Parathyroid adenoma (tissue), 2 donors: Measurements from ENCODE around the gene SLC1A2.

Experiments used
- H2AFZ ChIP-seq: fragments of 300-600 bp; sonication (generic); one replicate; pipeline ENCODE4 v1.7.0; 2017; ENCODE audit warnings: antibody characterized with exemption, mild to moderate bottlenecking
- H3K27ac ChIP-seq: fragments of 300-600 bp; sonication (generic); one replicate; pipeline ENCODE4 v1.7.0; 2017
- H3K27me3 ChIP-seq: fragments of 300-600 bp; sonication (generic); one replicate; pipeline ENCODE4 v1.7.0; 2017; ENCODE audit warnings: low read length; ENCODE audit not compliant: control insufficient read depth, insufficient read depth
- H3K36me3 ChIP-seq: fragments of 300-600 bp; sonication (generic); one replicate; pipeline ENCODE4 v1.7.0; 2017; ENCODE audit warnings: low read length; ENCODE audit not compliant: control insufficient read depth, insufficient read depth
- H3K4me1 ChIP-seq: fragments of 300-600 bp; sonication (generic); one replicate; pipeline ENCODE4 v1.7.0; 2017; ENCODE audit warnings: control low read depth
- H3K4me2 ChIP-seq: fragments of 300-600 bp; sonication (generic); one replicate; pipeline ENCODE4 v1.7.0; 2017; ENCODE audit warnings: low read length
- H3K4me3 ChIP-seq: fragments of 300-600 bp; sonication (generic); one replicate; pipeline ENCODE4 v1.7.0; 2017; ENCODE audit warnings: low read depth, low read length
- H3K79me2 ChIP-seq: fragments of 300-600 bp; sonication (generic); one replicate; pipeline ENCODE4 v1.7.0; 2017; ENCODE audit warnings: control low read depth
- H3K9ac ChIP-seq: fragments of 300-600 bp; sonication (generic); one replicate; pipeline ENCODE4 v1.7.0; 2017; ENCODE audit warnings: mild to moderate bottlenecking
- H3K9me3 ChIP-seq: fragments of 300-600 bp; sonication (generic); one replicate; pipeline ENCODE4 v1.7.0; 2017; ENCODE audit warnings: low read length; ENCODE audit not compliant: control insufficient read depth
- CTCF ChIP-seq: fragments of 300-600 bp; sonication (generic); IDR thresholded peaks from one replicate; pipeline ENCODE4 v1.7.0; 2017; ENCODE audit warnings: antibody characterized with exemption, mild to moderate bottlenecking
- donor health status: primary hyperparathyroidism.

Gene SLC1A2

GRCh38 chr11:35387111-35387982 lies 32.0 kb downstream of the SLC1A2 start:
- Histone ChIP-seq H2AFZ (no peak overlapping the region), H3K79me2 (no peaks in the 10 kb centered on the region), H3K9ac (no peak overlapping the region), H3K9me3 (no peaks in the 10 kb centered on the region), H3K4me1 (no peaks in the 10 kb centered on the region), H3K4me2 (no peak overlapping the region), H3K27ac (no peak overlapping the region), H3K4me3 (no peak overlapping the region), H3K36me3 (no peaks in the 10 kb centered on the region), H3K27me3 (no peaks in the 10 kb centered on the region)
- TF ChIP-seq CTCF, result no peak

GRCh38 chr11:35383953-35384352 lies 35.4 kb downstream of the SLC1A2 start:
- Histone ChIP-seq H3K27me3 (no peaks in the 10 kb centered on the region), H3K9ac (no peak overlapping the region), H3K36me3 (no peaks in the 10 kb centered on the region), H3K27ac (no peak overlapping the region), H3K4me3 (no peak overlapping the region), H2AFZ (no peak overlapping the region), H3K4me1 (no peaks in the 10 kb centered on the region), H3K79me2 (no peaks in the 10 kb centered on the region), H3K4me2 (no peak overlapping the region), H3K9me3 (no peaks in the 10 kb centered on the region)
- TF ChIP-seq CTCF, result no peak

GRCh38 chr11:35381709-35382322 lies 37.5 kb downstream of the SLC1A2 start:
- Histone ChIP-seq H3K36me3 (no peaks in the 10 kb centered on the region), H3K4me3 (no peak overlapping the region), H3K4me1 (no peaks in the 10 kb centered on the region), H3K9ac (no peak overlapping the region), H3K27ac (no peak overlapping the region), H3K27me3 (no peaks in the 10 kb centered on the region), H3K79me2 (no peaks in the 10 kb centered on the region), H2AFZ (no peak overlapping the region), H3K4me2 (no peak overlapping the region), H3K9me3 (no peaks in the 10 kb centered on the region)
- TF ChIP-seq CTCF, result no peak

GRCh38 chr11:35380603-35381002 lies 38.8 kb downstream of the SLC1A2 start:
- Histone ChIP-seq H3K4me2 (no peak overlapping the region), H3K27me3 (no peaks in the 10 kb centered on the region), H3K4me3 (no peak overlapping the region), H3K79me2 (no peaks in the 10 kb centered on the region), H3K4me1 (no peaks in the 10 kb centered on the region), H3K36me3 (no peaks in the 10 kb centered on the region), H2AFZ (no peak overlapping the region), H3K9me3 (no peaks in the 10 kb centered on the region), H3K27ac (no peak overlapping the region), H3K9ac (no peak overlapping the region)
- no peak for TF ChIP-seq CTCF
